Thymus (tissue), 11 donors: ENCODE measurements around the gene TUFT1. TPM values are rescaled to one million over a fixed set of nuclear protein-coding genes. Genes with fewer than 3 reads are reported as not detected.
A peak's percentile ranks its signal among the peaks of the same experiment; 100 is the strongest.
"Not testable (repeated sequence)": the region's sequence is repeated elsewhere in the genome, so short reads cannot be mapped to it uniquely, and the experiment has no call there.

Experiments used
- DNase-seq, 9 donors: peaks; one replicate each; pipeline ENCODE4 v3.0.0-alpha.2; 2013; ENCODE audit warnings: low spot score in 9 of 9, low read depth in 6 of 9, missing footprints in 1 of 9
- H3K27ac ChIP-seq, 2 donors: one replicate each; pipeline ENCODE4 v1.5.1; 2013; ENCODE audit warnings: control low read depth in 1 of 2, low read depth in 1 of 2, low read length in 1 of 2, mild to moderate bottlenecking in 1 of 2, moderate library complexity in 1 of 2
- H3K27me3 ChIP-seq, 2 donors: one replicate each; pipeline ENCODE4 v1.5.1; 2013; ENCODE audit warnings: low read length in 1 of 2; ENCODE audit not compliant: control insufficient read depth in 2 of 2, insufficient read depth in 1 of 2
- H3K36me3 ChIP-seq, 2 donors: one replicate each; pipeline ENCODE4 v1.5.1; 2013; ENCODE audit warnings: low read length in 1 of 2, mild to moderate bottlenecking in 1 of 2, moderate library complexity in 1 of 2; ENCODE audit not compliant: control insufficient read depth in 2 of 2, insufficient read depth in 2 of 2
- H3K4me1 ChIP-seq, 2 donors: one replicate each; pipeline ENCODE4 v1.5.1; 2013; ENCODE audit warnings: low read length in 2 of 2; ENCODE audit not compliant: control insufficient read depth in 2 of 2, insufficient read depth in 2 of 2
- H3K4me3 ChIP-seq, 2 donors: one replicate each; pipeline ENCODE4 v1.5.1; 2013; ENCODE audit warnings: low read length in 2 of 2, control low read depth in 1 of 2, mild to moderate bottlenecking in 1 of 2
- H3K9me3 ChIP-seq, 2 donors: one replicate each; pipeline ENCODE4 v1.5.1; 2013; ENCODE audit warnings: low read length in 1 of 2, mild to moderate bottlenecking in 1 of 2; ENCODE audit not compliant: control insufficient read depth in 2 of 2, insufficient read depth in 1 of 2
- WGBS: extraction: QIAGEN DNeasy Blood & Tissue Kit; methylation state at CpG from one replicate; pipeline ENCODE4 v1.1.7; 2013; 5-methylcytosine and 5-hydroxymethylcytosine counted together
- polyA plus RNA-seq: library from polyadenylated mRNA; stranded (reverse); fragments of 200-250 nt; gene quantifications from one replicate; pipeline ENCODE4 v1.2.3, GENCODE V29; 2013
- total RNA-seq: library from RNA; stranded (reverse); fragments of 120-200 nt; gene quantifications from one replicate; pipeline ENCODE4 v1.2.4, GENCODE V29; 2013
- donor health status: healthy.

TUFT1 gene
- total and polyA plus RNA-seq, 2 donors, result 2.1 to 6.9 TPM

DNA sequence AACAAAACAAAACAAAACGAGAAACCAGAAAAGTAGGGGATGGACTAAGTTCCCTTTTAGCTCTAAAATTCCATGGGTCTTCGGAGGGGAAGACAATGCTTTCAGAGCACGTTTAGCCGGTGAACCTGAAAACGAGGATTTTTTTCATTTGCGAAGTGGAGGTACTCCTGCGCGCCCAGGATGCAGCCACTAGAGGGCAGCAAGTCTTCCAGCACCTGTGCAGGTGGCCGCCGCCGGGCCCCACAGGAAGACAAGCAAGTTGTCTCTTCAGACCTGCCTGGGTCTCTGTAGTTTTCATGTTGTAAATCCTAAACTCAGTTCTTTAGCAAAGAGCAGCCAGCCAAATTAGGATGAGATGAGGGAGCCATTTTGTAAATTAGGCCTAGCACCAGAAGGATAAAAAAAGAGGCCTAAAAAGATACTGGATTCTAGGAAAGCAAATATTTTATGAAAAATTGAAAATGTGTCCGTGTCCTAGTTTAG is 54.1 kb downstream of the TUFT1 start:
- no peaks in the 10 kb centered on the region for H3K9me3 ChIP-seq
- peak overlapping the region in 1 of 2 donors; percentile 40 for H3K27ac ChIP-seq
- DNase-seq, result peak; percentile 61 to 93 (median 84)

GRCh38 chr1:151596166-151596953 is 56.3 kb downstream of the TUFT1 start:
- no peaks in the 10 kb centered on the region for H3K9me3 ChIP-seq
- WGBS, result 97% methylated on average over 5 of the region's 5 CpGs
- peaks cover 0 to 13% of the 10 kb centered on the region in 2 donors for H3K4me1 ChIP-seq
- no peak overlapping the region for H3K4me3 ChIP-seq
- no peaks in the 10 kb centered on the region for H3K36me3 ChIP-seq
- no peaks in the 10 kb centered on the region for H3K27me3 ChIP-seq
- H3K27ac ChIP-seq, result no peak overlapping the region
- no peak for DNase-seq

More for the DNA sequence above, 54.1 kb downstream of the TUFT1 start:
- 8% methylated on average over 12 of the region's 12 CpGs for WGBS
- Histone ChIP-seq H3K27me3 (no peaks in the 10 kb centered on the region), H3K36me3 (no peaks in the 10 kb centered on the region), H3K4me1 (peaks cover 0 to 13% of the 10 kb centered on the region in 2 donors), H3K4me3 (peak overlapping the region in 1 of 2 donors; percentile 1)

- 93% methylated on average over 5 of the region's 5 CpGs for WGBS
- H3K9me3 ChIP-seq, H3K36me3 ChIP-seq, H3K27ac ChIP-seq, H3K4me3 ChIP-seq, H3K27me3 ChIP-seq, H3K4me1 ChIP-seq, DNase-seq: not testable (repeated sequence)
Measured at GRCh38 chr1:151602550-151602949, 62.4 kb downstream of the TUFT1 start.

DNA sequence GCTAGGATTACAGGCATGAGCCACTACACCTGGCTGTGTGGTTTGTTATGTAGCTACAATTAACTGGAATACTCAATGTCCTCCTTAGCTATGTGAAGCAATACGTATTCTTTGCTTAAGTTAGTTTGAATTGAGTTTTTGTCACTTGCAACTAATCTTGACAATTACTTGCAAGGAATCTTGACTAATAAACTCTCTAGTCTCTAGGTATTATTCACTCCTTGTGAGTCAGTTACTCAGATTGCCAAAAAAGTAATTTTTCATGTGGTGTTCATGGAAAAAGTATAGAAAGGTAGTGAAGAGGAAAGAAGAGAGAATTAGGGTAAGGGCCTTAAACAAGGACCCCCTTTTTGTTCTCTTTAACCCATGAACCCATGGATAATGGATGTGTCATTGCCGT is 64.2 kb downstream of the TUFT1 start:
- Histone ChIP-seq H3K4me3 (no peak overlapping the region), H3K36me3 (no peaks in the 10 kb centered on the region), H3K4me1 (no peaks in the 10 kb centered on the region), H3K27ac (no peak overlapping the region), H3K27me3 (peaks cover 0 to 15% of the 10 kb centered on the region in 2 donors), H3K9me3 (no peaks in the 10 kb centered on the region)
- 92% methylated on average over 2 of the region's 2 CpGs for WGBS
- no peak for DNase-seq

GRCh38 chr1:151606384-151606783 is 66.3 kb downstream of the TUFT1 start:
- H3K27ac ChIP-seq, result no peak overlapping the region
- H3K36me3 ChIP-seq, result no peaks in the 10 kb centered on the region
- no peak overlapping the region for H3K4me3 ChIP-seq
- H3K4me1 ChIP-seq, result peaks cover 0 to under 1% of the 10 kb centered on the region in 2 donors
- no peak for DNase-seq
- H3K9me3 ChIP-seq, result no peaks in the 10 kb centered on the region
- H3K27me3 ChIP-seq, result peaks cover 0 to 15% of the 10 kb centered on the region in 2 donors

DNA sequence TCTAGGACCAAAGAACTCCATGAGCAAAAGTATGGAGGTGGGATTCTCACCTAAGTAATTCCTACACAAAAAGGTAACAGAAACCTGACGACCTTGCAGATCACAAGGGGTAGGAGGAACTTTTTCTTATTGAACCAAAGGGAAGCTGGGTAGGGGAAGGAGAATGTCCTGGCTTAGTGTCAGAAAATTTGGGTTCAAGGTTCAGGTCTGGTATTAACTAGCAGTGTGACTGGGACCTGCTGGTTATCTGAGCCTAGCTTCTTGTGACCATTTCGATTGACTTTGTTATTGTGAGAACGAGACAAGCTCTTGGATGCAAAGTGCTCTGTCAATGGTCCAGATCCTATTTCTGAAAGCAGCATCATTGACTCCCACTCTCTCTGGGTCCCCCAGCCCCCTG is 66.7 kb downstream of the TUFT1 start:
- 94% methylated on average over 3 of the region's 3 CpGs for WGBS
- Histone ChIP-seq H3K36me3 (no peaks in the 10 kb centered on the region), H3K4me3 (no peak overlapping the region), H3K9me3 (no peaks in the 10 kb centered on the region), H3K27me3 (peaks cover 0 to 15% of the 10 kb centered on the region in 2 donors), H3K4me1 (peaks cover 0 to 4% of the 10 kb centered on the region in 2 donors), H3K27ac (no peak overlapping the region)
- no peak for DNase-seq

DNA sequence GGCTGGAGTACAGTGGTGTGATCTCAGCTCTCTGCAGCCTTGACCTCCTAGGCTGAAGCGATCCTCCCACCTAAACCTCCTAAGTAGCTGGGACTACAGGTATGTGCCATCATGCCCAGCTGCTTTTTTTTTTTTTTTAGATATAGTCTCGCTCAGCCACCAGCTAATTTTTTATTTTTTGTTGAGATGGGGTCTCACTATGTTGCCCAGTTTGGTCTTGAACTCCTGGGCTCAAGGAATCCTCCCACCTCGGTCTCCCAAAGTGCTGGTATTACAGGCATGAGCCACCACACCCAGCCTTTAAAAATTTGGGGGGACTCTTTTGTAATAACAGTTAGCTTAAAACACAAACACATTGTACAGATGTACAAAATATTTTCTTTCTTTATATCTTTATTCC is 70.0 kb downstream of the TUFT1 start:
- WGBS, result 98% methylated on average over 3 of the region's 3 CpGs
- no peak for DNase-seq
- Histone ChIP-seq H3K36me3 (no peaks in the 10 kb centered on the region), H3K27ac (no peak overlapping the region), H3K4me1 (peaks cover 5 to 12% of the 10 kb centered on the region in 2 donors), H3K9me3 (no peaks in the 10 kb centered on the region), H3K4me3 (no peak overlapping the region), H3K27me3 (peaks cover 0 to 11% of the 10 kb centered on the region in 2 donors)

DNA sequence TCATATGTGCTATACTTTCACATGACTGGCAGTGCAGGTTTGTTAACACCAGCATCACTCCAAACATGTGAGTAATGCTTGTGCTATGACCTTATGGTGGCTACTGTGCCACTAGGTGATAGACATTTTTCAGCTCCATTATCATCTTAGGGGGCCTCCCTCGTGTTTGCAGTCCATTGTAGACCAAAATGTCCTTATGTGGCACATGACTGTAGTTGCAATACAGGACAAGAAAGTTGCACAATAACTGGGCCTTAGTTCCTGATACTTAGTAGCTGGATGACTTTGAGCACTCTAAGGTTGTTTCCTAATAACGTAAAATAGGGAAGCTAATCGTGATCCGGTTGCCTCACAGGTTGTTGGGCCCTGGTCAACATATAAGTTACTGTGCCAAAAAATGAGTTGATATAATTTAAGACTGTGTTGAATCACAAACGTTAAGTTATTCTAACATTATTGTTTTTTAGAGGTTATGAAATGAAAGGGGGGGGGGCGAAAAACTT is 71.2 kb downstream of the TUFT1 start:
- Histone ChIP-seq H3K36me3 (no peaks in the 10 kb centered on the region), H3K4me1 (peaks cover 5 to 12% of the 10 kb centered on the region in 2 donors), H3K27me3 (peaks cover 0 to 9% of the 10 kb centered on the region in 2 donors), H3K9me3 (no peaks in the 10 kb centered on the region), H3K27ac (no peak overlapping the region), H3K4me3 (peak overlapping the region in 1 of 2 donors; percentile 79)
- 21% methylated on average over 6 of the region's 6 CpGs for WGBS
- DNase-seq, result peak in 3 of 9 donors; percentile 4 to 37 (median 5)

GRCh38 chr1:151611832-151612500 is 71.9 kb downstream of the TUFT1 start, which contains the start of gene SNX27:
Gene SNX27, plus strand, starts transcription at chr1:151612050. Its CDS starts 152 bp downstream, at chr1:151612202.
- Histone ChIP-seq H3K4me1 (peaks cover 5 to 12% of the 10 kb centered on the region in 2 donors), H3K9me3 (no peaks in the 10 kb centered on the region), H3K4me3 (peak within 1 kb of the TSS; percentile 61 to 79), H3K36me3 (no peaks in the 10 kb centered on the region), H3K27ac (peak within 1 kb of the TSS; percentile 16 to 91), H3K27me3 (peaks cover 0 to 9% of the 10 kb centered on the region in 2 donors)
- WGBS, result under 1% methylated on average over 79 of the region's 79 CpGs
- DNase-seq, result peak; percentile 90 to 97 (median 91)
